Measurements from ENCODE around the gene SLC2A8. TPM values are rescaled to one million over a fixed set of nuclear protein-coding genes. Genes with fewer than 3 reads are reported as not detected.

SLC2A8 gene
- total RNA-seq, 1 experiment from 2014 or later: 37.4 TPM

DNA sequence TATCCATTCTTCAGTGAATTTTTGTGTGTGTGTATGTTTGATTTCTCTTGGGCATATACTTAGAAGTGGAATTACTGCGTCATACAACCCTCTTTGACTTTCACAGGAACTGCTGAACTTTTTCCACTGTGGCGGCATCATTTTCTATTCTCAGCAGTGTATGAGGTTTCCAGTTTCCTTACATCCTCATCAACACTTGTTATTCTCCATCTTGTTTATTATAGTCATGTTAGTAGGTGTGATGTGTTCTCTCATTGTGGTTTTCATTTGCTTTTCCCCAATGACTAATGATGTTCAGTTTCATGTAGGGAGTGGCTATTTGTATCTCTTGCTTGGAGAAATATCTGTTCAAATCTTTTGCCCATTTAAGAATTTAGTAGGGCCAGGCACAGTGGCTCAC, 29.8 kb downstream of the SLC2A8 start (continued):
- TF ChIP-seq, protein P1, sequence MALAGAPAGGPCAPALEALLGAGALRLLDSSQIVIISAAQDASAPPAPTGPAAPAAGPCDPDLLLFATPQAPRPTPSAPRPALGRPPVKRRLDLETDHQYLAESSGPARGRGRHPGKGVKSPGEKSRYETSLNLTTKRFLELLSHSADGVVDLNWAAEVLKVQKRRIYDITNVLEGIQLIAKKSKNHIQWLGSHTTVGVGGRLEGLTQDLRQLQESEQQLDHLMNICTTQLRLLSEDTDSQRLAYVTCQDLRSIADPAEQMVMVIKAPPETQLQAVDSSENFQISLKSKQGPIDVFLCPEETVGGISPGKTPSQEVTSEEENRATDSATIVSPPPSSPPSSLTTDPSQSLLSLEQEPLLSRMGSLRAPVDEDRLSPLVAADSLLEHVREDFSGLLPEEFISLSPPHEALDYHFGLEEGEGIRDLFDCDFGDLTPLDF (CRISPR knock-in tag; IDR thresholded peaks at IDR 0.05): no peak
- no peak for TF ChIP-seq ZNF317 (CRISPR knock-in tag; IDR thresholded peaks at IDR 0.05; ENCODE audit: borderline replicate concordance, low read depth)

DNA sequence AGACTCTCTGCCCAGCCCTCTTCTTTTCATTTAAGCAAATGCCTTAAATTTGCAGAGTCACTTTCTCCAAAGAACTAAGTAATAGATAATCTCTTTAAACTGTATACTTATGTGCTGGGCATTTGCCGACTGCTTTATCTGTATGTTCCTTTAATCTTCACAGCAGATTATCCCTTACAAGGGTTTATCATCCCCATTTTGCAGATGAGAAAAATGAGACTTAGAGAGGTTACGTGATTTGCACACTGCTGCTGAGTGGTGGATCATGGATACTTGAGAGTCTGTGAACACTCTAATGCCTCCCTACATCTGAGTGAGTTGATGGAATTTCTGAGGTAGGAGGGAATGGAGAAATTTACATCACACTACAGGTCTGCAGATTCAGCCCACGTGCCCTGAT, 31.4 kb downstream of the SLC2A8 start:
- TF ChIP-seq NFATC4 (CRISPR knock-in tag; IDR thresholded peaks at IDR 0.05): no peak
- TF ChIP-seq, protein P2, sequence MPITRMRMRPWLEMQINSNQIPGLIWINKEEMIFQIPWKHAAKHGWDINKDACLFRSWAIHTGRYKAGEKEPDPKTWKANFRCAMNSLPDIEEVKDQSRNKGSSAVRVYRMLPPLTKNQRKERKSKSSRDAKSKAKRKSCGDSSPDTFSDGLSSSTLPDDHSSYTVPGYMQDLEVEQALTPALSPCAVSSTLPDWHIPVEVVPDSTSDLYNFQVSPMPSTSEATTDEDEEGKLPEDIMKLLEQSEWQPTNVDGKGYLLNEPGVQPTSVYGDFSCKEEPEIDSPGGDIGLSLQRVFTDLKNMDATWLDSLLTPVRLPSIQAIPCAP (CRISPR knock-in tag; IDR thresholded peaks at IDR 0.05): no peak
- TF ChIP-seq, protein P3, sequence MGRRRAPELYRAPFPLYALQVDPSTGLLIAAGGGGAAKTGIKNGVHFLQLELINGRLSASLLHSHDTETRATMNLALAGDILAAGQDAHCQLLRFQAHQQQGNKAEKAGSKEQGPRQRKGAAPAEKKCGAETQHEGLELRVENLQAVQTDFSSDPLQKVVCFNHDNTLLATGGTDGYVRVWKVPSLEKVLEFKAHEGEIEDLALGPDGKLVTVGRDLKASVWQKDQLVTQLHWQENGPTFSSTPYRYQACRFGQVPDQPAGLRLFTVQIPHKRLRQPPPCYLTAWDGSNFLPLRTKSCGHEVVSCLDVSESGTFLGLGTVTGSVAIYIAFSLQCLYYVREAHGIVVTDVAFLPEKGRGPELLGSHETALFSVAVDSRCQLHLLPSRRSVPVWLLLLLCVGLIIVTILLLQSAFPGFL (CRISPR knock-in tag; IDR thresholded peaks at IDR 0.05; ENCODE audit: borderline replicate concordance): no peak
- TF ChIP-seq ZNF423 (CRISPR knock-in tag; IDR thresholded peaks at IDR 0.05): no peak
- TF ChIP-seq, protein P4, sequence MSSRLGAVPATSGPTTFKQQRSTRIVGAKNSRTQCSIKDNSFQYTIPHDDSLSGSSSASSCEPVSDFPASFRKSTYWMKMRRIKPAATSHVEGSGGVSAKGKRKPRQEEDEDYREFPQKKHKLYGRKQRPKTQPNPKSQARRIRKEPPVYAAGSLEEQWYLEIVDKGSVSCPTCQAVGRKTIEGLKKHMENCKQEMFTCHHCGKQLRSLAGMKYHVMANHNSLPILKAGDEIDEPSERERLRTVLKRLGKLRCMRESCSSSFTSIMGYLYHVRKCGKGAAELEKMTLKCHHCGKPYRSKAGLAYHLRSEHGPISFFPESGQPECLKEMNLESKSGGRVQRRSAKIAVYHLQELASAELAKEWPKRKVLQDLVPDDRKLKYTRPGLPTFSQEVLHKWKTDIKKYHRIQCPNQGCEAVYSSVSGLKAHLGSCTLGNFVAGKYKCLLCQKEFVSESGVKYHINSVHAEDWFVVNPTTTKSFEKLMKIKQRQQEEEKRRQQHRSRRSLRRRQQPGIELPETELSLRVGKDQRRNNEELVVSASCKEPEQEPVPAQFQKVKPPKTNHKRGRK (CRISPR knock-in tag; IDR thresholded peaks at IDR 0.05; ENCODE audit: borderline replicate concordance): no peak
- TF ChIP-seq, protein P5, sequence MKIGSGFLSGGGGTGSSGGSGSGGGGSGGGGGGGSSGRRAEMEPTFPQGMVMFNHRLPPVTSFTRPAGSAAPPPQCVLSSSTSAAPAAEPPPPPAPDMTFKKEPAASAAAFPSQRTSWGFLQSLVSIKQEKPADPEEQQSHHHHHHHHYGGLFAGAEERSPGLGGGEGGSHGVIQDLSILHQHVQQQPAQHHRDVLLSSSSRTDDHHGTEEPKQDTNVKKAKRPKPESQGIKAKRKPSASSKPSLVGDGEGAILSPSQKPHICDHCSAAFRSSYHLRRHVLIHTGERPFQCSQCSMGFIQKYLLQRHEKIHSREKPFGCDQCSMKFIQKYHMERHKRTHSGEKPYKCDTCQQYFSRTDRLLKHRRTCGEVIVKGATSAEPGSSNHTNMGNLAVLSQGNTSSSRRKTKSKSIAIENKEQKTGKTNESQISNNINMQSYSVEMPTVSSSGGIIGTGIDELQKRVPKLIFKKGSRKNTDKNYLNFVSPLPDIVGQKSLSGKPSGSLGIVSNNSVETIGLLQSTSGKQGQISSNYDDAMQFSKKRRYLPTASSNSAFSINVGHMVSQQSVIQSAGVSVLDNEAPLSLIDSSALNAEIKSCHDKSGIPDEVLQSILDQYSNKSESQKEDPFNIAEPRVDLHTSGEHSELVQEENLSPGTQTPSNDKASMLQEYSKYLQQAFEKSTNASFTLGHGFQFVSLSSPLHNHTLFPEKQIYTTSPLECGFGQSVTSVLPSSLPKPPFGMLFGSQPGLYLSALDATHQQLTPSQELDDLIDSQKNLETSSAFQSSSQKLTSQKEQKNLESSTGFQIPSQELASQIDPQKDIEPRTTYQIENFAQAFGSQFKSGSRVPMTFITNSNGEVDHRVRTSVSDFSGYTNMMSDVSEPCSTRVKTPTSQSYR (CRISPR knock-in tag; IDR thresholded peaks at IDR 0.05): no peak
- TF ChIP-seq, protein P6, sequence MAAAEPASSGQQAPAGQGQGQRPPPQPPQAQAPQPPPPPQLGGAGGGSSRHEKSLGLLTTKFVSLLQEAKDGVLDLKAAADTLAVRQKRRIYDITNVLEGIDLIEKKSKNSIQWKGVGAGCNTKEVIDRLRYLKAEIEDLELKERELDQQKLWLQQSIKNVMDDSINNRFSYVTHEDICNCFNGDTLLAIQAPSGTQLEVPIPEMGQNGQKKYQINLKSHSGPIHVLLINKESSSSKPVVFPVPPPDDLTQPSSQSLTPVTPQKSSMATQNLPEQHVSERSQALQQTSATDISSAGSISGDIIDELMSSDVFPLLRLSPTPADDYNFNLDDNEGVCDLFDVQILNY (CRISPR knock-in tag; IDR thresholded peaks at IDR 0.05): no peak
- no peak for TF ChIP-seq ZNF121 (CRISPR knock-in tag; IDR thresholded peaks at IDR 0.05)
- TF ChIP-seq PRRX2 (CRISPR knock-in tag; IDR thresholded peaks at IDR 0.05): no peak
- TF ChIP-seq NFE2L1 (CRISPR knock-in tag; IDR thresholded peaks at IDR 0.05): no peak
- no peak for TF ChIP-seq GRHL2 (CRISPR knock-in tag; IDR thresholded peaks at IDR 0.05; ENCODE audit: insufficient replicate concordance, severe bottlenecking)
- TF ChIP-seq NFYB (CRISPR knock-in tag; conservative IDR thresholded peaks at IDR 0.05; ENCODE audit: low read depth): no peak
- TF ChIP-seq, protein P7, sequence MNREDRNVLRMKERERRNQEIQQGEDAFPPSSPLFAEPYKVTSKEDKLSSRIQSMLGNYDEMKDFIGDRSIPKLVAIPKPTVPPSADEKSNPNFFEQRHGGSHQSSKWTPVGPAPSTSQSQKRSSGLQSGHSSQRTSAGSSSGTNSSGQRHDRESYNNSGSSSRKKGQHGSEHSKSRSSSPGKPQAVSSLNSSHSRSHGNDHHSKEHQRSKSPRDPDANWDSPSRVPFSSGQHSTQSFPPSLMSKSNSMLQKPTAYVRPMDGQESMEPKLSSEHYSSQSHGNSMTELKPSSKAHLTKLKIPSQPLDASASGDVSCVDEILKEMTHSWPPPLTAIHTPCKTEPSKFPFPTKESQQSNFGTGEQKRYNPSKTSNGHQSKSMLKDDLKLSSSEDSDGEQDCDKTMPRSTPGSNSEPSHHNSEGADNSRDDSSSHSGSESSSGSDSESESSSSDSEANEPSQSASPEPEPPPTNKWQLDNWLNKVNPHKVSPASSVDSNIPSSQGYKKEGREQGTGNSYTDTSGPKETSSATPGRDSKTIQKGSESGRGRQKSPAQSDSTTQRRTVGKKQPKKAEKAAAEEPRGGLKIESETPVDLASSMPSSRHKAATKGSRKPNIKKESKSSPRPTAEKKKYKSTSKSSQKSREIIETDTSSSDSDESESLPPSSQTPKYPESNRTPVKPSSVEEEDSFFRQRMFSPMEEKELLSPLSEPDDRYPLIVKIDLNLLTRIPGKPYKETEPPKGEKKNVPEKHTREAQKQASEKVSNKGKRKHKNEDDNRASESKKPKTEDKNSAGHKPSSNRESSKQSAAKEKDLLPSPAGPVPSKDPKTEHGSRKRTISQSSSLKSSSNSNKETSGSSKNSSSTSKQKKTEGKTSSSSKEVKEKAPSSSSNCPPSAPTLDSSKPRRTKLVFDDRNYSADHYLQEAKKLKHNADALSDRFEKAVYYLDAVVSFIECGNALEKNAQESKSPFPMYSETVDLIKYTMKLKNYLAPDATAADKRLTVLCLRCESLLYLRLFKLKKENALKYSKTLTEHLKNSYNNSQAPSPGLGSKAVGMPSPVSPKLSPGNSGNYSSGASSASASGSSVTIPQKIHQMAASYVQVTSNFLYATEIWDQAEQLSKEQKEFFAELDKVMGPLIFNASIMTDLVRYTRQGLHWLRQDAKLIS (CRISPR knock-in tag; IDR thresholded peaks at IDR 0.05; ENCODE audit: borderline replicate concordance): no peak
- TF ChIP-seq, protein P8, sequence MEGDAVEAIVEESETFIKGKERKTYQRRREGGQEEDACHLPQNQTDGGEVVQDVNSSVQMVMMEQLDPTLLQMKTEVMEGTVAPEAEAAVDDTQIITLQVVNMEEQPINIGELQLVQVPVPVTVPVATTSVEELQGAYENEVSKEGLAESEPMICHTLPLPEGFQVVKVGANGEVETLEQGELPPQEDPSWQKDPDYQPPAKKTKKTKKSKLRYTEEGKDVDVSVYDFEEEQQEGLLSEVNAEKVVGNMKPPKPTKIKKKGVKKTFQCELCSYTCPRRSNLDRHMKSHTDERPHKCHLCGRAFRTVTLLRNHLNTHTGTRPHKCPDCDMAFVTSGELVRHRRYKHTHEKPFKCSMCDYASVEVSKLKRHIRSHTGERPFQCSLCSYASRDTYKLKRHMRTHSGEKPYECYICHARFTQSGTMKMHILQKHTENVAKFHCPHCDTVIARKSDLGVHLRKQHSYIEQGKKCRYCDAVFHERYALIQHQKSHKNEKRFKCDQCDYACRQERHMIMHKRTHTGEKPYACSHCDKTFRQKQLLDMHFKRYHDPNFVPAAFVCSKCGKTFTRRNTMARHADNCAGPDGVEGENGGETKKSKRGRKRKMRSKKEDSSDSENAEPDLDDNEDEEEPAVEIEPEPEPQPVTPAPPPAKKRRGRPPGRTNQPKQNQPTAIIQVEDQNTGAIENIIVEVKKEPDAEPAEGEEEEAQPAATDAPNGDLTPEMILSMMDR (IDR thresholded peaks at IDR 0.05): no peak
- TF ChIP-seq, protein P9, sequence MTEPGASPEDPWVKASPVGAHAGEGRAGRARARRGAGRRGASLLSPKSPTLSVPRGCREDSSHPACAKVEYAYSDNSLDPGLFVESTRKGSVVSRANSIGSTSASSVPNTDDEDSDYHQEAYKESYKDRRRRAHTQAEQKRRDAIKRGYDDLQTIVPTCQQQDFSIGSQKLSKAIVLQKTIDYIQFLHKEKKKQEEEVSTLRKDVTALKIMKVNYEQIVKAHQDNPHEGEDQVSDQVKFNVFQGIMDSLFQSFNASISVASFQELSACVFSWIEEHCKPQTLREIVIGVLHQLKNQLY (CRISPR knock-in tag; IDR thresholded peaks at IDR 0.05): no peak
- TF ChIP-seq OVOL2 (CRISPR knock-in tag; IDR thresholded peaks at IDR 0.05; ENCODE audit: borderline replicate concordance): no peak
- no peak for TF ChIP-seq CREM (CRISPR knock-in tag; IDR thresholded peaks at IDR 0.05)
- TF ChIP-seq KAT7 (CRISPR knock-in tag; IDR thresholded peaks at IDR 0.05; ENCODE audit: borderline replicate concordance): no peak
- Mint-ChIP-seq H3K36me3 (peaks cover 45% of the 10 kb centered on the region), H3K4me1 (peaks cover 11% of the 10 kb centered on the region), H3K27ac (no peak overlapping the region), H3K9me3 (no peaks in the 10 kb centered on the region), H3K4me3 (no peak overlapping the region), H3K27me3 (ENCODE audit: low read depth) (no peaks in the 10 kb centered on the region)
- DNase-seq (ENCODE audit: low spot score): no peak
- ChIA-PET CTCF (no interaction called here), POLR2A (no interaction called here)
- ATAC-seq: no peak

All from WTC11 (cell line).